Natural killer cell (primary cell): ENCODE measurements around the gene EFCAB6. TPM values are rescaled to one million over a fixed set of nuclear protein-coding genes. Genes with fewer than 3 reads are reported as not detected.

Experiments used
- ATAC-seq, 3 donors: fragments of 150-1000 bp in 2 of 3; fragments of 200-7000 bp in 1 of 3; cut with Tn5 transposase; 1 replicate in 1 of 3; 2 replicates in 2 of 3; pipeline ENCODE4 v1.10.0; 2021; ENCODE audit warnings: mild to moderate bottlenecking in 2 of 3, moderate library complexity in 2 of 3
- DNase-seq, 2 donors: peaks; one replicate each; pipeline versions ENCODE4 v3.0.0 to v3.0.0-alpha.2; 2013 to 2021; ENCODE audit warnings: mixed read lengths in 1 of 2
- H3K27ac ChIP-seq: one replicate; pipeline ENCODE4 v1.5.1; 2013; ENCODE audit warnings: mild to moderate bottlenecking, low read length
- H3K27me3 ChIP-seq: one replicate; pipeline ENCODE4 v1.6.1; 2013; ENCODE audit warnings: low read length; ENCODE audit not compliant: control insufficient read depth, insufficient read depth
- H3K36me3 ChIP-seq: one replicate; pipeline ENCODE4 v1.6.1; 2013; ENCODE audit warnings: low read length; ENCODE audit not compliant: control insufficient read depth, insufficient read depth
- H3K4me1 ChIP-seq: one replicate; pipeline ENCODE4 v1.6.1; 2013; ENCODE audit warnings: low read length; ENCODE audit not compliant: control insufficient read depth, insufficient read depth
- H3K4me3 ChIP-seq: one replicate; pipeline ENCODE4 v1.5.1; 2013; ENCODE audit warnings: low read length
- H3K9me3 ChIP-seq: one replicate; pipeline ENCODE4 v1.6.1; 2013; ENCODE audit warnings: low read length; ENCODE audit not compliant: control insufficient read depth, insufficient read depth
- H3K27ac Mint-ChIP-seq, 2 donors: one replicate each; pipeline ENCODE4 v1.8.0; 2022; ENCODE audit warnings: mild to moderate bottlenecking in 2 of 2, mixed read lengths in 2 of 2, moderate library complexity in 1 of 2
- H3K27me3 Mint-ChIP-seq, 2 donors: one replicate each; pipeline ENCODE4 v1.8.0; 2022; ENCODE audit warnings: low read depth in 2 of 2, mixed read lengths in 2 of 2
- H3K36me3 Mint-ChIP-seq: one replicate; pipeline ENCODE4 v1.8.0; 2022; ENCODE audit warnings: mixed read lengths
- H3K4me1 Mint-ChIP-seq, 2 donors: one replicate each; pipeline ENCODE4 v1.8.0; 2022; ENCODE audit warnings: mixed read lengths in 2 of 2
- H3K4me3 Mint-ChIP-seq: one replicate; pipeline ENCODE4 v1.8.0; 2022; ENCODE audit warnings: mild to moderate bottlenecking, moderate library complexity, mixed read lengths
- H3K9me3 Mint-ChIP-seq, 2 donors: one replicate each; pipeline ENCODE4 v1.8.0; 2022; ENCODE audit warnings: mixed read lengths in 2 of 2
- WGBS: methylation state at CpG from one replicate; pipeline ENCODE4 v1.1.7; 2013; ENCODE audit warnings: missing lambda C conversion rate; ENCODE audit not compliant: insufficient coverage; 5-methylcytosine and 5-hydroxymethylcytosine counted together
- intact Hi-C: fragments of 100-400 bp; cut with micrococcal nuclease; formaldehyde crosslinking; loops from one replicate; pipeline ENCODE4 v1.14.2; 2022
- total RNA-seq, 4 donors: library from RNA; stranded (reverse); fragments of 120-200 nt in 1 of 4; gene quantifications; one replicate each; pipeline versions ENCODE4 v1.2.3 to v1.2.4, GENCODE V29; 2013 to 2022
- TF ChIP-seq, protein P1 (sequence below): fragments of 200-600 bp; IDR thresholded peaks from one replicate; pipeline ENCODE4 v1.8.0; 2022; ENCODE audit warnings: antibody characterized with exemption

Gene EFCAB6
- total RNA-seq, 3 donors from 2014 or later (not counting 1 experiment from before 2014, with no cell fraction given) = 0.23 to 0.35 (median 0.26) TPM

DNA sequence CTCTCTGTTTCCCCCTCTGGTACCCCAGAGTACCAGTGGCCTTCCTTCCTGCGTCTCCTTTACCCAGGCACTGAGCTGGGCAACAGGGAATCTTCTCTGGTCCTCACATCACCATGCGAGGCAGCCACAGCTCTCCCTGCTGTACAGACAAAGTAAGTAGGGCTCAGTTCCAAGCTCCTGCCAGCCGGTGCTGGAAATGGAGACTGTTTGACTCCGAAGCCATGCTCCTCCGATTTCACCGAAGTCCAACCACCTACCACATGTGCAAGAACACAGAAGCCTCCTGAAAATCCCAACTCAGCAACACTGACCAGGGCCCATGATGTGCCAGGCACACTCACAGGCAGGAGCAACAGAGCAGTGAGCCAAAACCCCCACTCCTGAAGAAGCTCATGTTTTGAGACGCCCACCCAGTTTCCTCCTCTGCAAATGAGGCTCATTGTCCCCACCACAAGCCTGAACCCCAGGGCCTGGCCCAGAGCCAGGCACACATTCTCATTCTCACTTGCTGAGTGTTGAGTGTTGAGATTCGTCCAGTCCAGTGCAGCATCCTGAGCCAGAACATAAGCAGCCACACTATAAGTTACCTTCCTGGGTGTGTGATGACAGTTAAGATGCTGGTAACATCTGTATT is 244.3 kb downstream of the EFCAB6 start:
- H3K9me3 ChIP-seq = no peaks in the 10 kb centered on the region
- H3K9me3 Mint-ChIP-seq = peaks cover 0 to 2% of the 10 kb centered on the region in 2 donors
- TF ChIP-seq, protein P1, sequence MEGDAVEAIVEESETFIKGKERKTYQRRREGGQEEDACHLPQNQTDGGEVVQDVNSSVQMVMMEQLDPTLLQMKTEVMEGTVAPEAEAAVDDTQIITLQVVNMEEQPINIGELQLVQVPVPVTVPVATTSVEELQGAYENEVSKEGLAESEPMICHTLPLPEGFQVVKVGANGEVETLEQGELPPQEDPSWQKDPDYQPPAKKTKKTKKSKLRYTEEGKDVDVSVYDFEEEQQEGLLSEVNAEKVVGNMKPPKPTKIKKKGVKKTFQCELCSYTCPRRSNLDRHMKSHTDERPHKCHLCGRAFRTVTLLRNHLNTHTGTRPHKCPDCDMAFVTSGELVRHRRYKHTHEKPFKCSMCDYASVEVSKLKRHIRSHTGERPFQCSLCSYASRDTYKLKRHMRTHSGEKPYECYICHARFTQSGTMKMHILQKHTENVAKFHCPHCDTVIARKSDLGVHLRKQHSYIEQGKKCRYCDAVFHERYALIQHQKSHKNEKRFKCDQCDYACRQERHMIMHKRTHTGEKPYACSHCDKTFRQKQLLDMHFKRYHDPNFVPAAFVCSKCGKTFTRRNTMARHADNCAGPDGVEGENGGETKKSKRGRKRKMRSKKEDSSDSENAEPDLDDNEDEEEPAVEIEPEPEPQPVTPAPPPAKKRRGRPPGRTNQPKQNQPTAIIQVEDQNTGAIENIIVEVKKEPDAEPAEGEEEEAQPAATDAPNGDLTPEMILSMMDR = no peak
- no peaks in the 10 kb centered on the region for H3K27me3 ChIP-seq
- no peak overlapping the region for H3K27ac ChIP-seq
- intact Hi-C loops = no loop called here
- H3K4me1 ChIP-seq = no peaks in the 10 kb centered on the region
- H3K4me1 Mint-ChIP-seq = no peaks in the 10 kb centered on the region
- DNase-seq (no peak), ATAC-seq (no peak)
- H3K36me3 ChIP-seq = no peaks in the 10 kb centered on the region
- H3K27me3 Mint-ChIP-seq = peaks cover 5 to 17% of the 10 kb centered on the region in 2 donors
- WGBS = 81% methylated on average over 7 of the region's 8 CpGs
- no peaks in the 10 kb centered on the region for H3K36me3 Mint-ChIP-seq
- no peak overlapping the region for H3K4me3 ChIP-seq
- no peak overlapping the region for H3K27ac Mint-ChIP-seq
- H3K4me3 Mint-ChIP-seq = no peak overlapping the region

DNA sequence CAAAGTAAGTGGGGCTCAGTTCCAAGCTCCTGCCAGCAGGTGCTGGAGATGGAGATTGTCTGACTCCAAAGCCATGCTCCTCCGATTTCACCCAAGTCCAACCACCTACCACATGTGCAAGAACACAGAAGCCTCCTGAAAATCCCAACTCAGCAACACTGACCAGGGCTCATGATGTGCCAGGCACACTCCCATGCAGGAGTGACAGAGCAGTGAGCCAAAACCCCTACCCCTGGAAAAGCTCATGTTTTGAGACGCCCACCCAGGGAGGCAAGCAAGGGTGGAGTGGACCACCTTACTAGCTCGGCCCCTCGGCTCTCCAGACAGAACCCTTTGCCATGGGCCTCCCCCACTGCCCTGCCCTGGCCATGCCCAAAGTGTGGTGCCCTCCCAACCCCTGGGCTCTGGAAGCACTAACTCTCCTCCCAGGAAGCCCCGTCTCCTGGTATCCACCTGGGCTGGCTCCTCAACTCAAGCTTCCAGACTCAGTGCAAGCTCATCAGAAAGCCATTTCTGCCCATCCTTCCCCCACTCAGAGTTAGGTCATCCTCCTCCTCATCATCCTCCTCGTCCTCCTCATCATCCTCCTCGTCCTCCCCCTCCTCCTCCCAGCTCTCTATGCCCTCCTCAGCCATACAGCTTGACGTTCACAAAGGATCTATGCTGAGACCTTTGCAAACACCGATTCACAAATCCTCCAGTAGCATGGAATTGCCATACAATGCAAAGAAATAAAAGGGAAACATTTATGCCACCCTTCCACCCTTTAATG is 245.4 kb downstream of the EFCAB6 start:
- intact Hi-C loops = no loop called here
- Mint-ChIP-seq H3K27me3 (peaks cover 2 to 17% of the 10 kb centered on the region in 2 donors), H3K9me3 (peaks cover 0 to 2% of the 10 kb centered on the region in 2 donors), H3K4me1 (no peaks in the 10 kb centered on the region), H3K36me3 (no peaks in the 10 kb centered on the region), H3K4me3 (no peak overlapping the region), H3K27ac (no peak overlapping the region)
- Histone ChIP-seq H3K36me3 (no peaks in the 10 kb centered on the region), H3K4me1 (no peaks in the 10 kb centered on the region), H3K4me3 (no peak overlapping the region), H3K27ac (no peak overlapping the region), H3K27me3 (no peaks in the 10 kb centered on the region), H3K9me3 (no peaks in the 10 kb centered on the region)
- WGBS = 75% methylated on average over 9 of the region's 9 CpGs
- TF ChIP-seq, protein P1 = no peak
- no peak for DNase-seq
- ATAC-seq = no peak

DNA sequence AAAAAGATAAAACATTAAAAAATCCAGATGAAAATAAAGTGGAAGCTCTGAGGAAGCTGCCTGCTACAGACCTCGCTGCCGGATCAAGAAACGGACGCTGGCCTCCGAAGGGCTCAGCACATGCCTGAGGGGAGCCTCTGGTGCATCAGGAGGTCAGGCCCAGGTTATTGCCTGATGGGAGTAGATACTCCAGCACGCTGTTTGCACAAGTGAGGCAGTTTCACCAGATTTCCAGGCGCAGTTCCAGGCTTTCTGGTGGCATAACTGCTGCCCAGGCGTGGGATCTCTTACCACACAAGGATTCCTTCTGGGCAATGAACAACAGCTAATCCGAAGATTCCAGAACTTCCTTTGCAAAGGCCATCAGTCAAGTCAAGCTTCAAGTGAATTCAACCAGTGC is 246.1 kb downstream of the EFCAB6 start:
- TF ChIP-seq, protein P1 = no peak
- ATAC-seq (no peak), DNase-seq (no peak)
- Mint-ChIP-seq H3K4me1 (no peaks in the 10 kb centered on the region), H3K36me3 (no peaks in the 10 kb centered on the region), H3K27me3 (peaks cover 4 to 17% of the 10 kb centered on the region in 2 donors), H3K9me3 (peaks cover 0 to 2% of the 10 kb centered on the region in 2 donors), H3K27ac (no peak overlapping the region), H3K4me3 (no peak overlapping the region)
- Histone ChIP-seq H3K36me3 (no peaks in the 10 kb centered on the region), H3K4me3 (no peak overlapping the region), H3K27ac (no peak overlapping the region), H3K27me3 (no peaks in the 10 kb centered on the region), H3K9me3 (no peaks in the 10 kb centered on the region), H3K4me1 (no peaks in the 10 kb centered on the region)
- intact Hi-C loops = no loop called here
- WGBS = 79% methylated on average over 9 of the region's 9 CpGs
